Cardiac fibroblast (primary cell): ENCODE data around the gene RIBC2.

Source experiments
- DNase-seq, 2 donors: peaks; one replicate each; pipeline versions ENCODE4 v3.0.0 to v3.0.0-alpha.2; 2010; ENCODE audit warnings: low read depth in 2 of 2
- H3K4me3 ChIP-seq, 2 donors: replicated peaks in 1 of 2; 1 replicate in 1 of 2; 2 replicates in 1 of 2; pipeline ENCODE4 v1.5.1; 2011; ENCODE audit warnings: low read depth in 2 of 2, low read length in 2 of 2, mild to moderate bottlenecking in 2 of 2, moderate library complexity in 1 of 2
- TF ChIP-seq, protein P1 (sequence below): IDR thresholded peaks from one replicate; pipeline ENCODE4 v1.5.1; 2011; ENCODE audit warnings: low read depth, mild to moderate bottlenecking, low read length, inconsistent platforms

Gene RIBC2

DNA sequence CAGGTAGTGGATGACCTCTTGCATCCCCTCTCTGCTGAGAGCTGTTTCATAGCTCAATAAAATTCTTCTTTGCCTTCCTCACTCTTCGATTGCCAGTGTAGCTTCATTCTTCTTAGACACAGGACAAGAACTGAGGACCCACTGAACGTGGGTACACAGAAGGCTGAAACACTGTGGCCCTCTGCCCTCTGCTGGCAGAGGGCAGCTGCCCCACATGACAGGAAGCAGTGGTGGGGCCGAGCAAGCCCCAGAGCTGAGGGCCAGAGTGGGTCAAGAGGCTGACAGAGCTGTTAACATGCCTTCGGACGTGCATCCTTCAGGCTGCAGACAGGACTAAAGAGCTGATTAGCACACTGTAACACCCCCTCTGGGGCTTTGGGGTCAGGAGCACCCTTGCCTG lies 15.7 kb upstream of the RIBC2 start:
- TF ChIP-seq, protein P1, sequence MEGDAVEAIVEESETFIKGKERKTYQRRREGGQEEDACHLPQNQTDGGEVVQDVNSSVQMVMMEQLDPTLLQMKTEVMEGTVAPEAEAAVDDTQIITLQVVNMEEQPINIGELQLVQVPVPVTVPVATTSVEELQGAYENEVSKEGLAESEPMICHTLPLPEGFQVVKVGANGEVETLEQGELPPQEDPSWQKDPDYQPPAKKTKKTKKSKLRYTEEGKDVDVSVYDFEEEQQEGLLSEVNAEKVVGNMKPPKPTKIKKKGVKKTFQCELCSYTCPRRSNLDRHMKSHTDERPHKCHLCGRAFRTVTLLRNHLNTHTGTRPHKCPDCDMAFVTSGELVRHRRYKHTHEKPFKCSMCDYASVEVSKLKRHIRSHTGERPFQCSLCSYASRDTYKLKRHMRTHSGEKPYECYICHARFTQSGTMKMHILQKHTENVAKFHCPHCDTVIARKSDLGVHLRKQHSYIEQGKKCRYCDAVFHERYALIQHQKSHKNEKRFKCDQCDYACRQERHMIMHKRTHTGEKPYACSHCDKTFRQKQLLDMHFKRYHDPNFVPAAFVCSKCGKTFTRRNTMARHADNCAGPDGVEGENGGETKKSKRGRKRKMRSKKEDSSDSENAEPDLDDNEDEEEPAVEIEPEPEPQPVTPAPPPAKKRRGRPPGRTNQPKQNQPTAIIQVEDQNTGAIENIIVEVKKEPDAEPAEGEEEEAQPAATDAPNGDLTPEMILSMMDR: no peak
- DNase-seq: no peak
- no peak overlapping the region for H3K4me3 ChIP-seq

DNA sequence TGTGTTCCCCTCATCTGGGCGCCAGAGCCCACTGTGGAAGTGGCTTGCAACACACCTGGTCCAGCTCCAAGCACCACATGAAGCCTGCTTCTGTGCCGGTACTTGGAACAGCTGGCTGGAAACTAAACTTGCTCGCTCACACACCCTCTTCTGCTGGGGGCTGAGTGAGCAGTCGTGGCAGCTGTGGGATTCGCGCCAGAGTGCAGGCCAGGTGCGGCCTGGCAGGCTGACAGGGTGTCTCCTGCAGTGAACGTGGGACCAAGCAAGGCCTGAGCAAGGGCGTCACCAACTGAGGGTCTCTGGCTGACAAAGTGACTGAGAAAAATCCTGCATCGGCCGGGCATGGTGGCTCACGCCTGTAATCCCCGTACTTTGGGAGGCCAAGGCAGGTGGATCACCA lies 15.3 kb upstream of the RIBC2 start:
- TF ChIP-seq, protein P1: no peak
- no peak overlapping the region for H3K4me3 ChIP-seq
- DNase-seq: no peak

DNA sequence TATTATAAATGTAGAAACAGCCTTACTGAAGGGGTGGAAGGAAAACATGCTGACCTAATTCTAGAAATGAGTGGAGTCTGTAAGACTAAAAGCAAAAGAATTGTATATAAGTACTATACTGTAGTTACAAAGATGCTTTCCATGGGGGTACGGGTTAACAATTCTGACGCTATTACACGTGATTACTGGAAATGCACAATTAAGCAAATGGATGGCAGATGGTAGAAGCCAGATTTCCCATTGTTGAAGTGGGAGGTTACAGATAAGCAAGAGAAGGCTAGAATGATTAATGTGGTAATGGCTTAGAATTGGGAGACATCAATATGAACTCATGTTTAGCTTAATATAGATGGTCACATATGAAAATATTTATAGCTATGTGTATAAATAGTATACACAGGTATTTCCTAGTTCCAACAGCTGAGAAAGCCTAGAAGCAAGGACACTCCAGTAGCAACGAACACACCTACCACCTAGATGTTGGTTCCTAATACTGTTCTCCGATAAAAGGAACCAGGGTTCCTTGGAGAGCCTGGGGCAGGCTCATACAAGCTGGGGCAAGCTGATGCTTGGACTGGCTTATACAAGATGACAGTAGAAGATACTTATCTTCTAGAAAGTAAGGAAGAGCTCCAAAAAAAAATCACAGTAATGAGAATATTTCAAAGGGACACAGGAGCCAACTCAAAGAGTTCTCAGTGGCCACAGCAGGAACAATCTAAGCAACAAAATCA lies 13.6 kb upstream of the RIBC2 start:
- no peak for DNase-seq
- TF ChIP-seq, protein P1: no peak
- no peak overlapping the region for H3K4me3 ChIP-seq

DNA sequence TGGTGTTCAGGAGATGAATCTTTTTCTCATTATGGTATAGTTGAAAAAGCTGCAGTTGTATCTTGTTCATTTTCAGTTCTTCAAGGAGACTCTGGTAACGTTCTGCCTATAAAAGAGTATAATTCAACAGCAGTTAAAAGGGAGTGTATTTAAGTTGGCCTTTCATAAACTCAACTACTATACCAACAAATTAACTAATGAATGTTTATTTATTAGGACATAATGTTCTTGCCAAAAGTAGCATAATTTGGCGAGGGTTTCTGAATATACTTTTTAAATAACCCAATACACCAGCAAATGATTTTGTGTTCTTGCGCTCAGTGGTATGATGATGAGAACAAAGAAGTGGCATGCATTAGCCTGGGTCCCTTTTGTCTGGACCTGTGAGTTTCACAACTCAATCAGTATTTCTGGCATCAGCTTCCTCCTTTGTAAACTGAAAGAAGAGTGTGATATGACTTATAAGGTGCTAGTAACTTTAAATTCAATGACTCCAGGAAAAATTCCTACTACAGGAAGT lies 11.0 kb upstream of the RIBC2 start:
- DNase-seq: no peak
- TF ChIP-seq, protein P1: no peak

DNA sequence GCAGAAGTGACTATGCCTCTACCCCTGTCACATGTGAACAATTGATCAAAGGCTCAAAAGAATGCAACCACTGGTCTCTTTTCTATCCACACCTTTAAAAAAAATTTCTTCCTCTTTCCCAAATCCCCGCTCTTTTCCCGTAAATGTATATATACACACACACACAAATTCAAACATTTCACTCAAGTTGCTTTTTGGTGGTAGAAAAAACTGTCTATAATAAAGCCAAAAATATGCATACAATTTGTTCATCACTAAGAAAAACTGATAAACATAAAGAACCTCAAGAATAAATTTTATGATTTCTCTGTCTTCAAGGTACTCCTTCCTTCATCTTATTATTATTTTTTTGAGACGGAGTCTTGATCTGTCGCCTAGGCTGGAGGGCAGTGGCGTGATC lies 5.7 kb upstream of the RIBC2 start:
- no peak overlapping the region for H3K4me3 ChIP-seq
- TF ChIP-seq, protein P1: no peak
- no peak for DNase-seq

More for the DNA sequence above, 11.0 kb upstream of the RIBC2 start:
- no peak overlapping the region for H3K4me3 ChIP-seq

DNA sequence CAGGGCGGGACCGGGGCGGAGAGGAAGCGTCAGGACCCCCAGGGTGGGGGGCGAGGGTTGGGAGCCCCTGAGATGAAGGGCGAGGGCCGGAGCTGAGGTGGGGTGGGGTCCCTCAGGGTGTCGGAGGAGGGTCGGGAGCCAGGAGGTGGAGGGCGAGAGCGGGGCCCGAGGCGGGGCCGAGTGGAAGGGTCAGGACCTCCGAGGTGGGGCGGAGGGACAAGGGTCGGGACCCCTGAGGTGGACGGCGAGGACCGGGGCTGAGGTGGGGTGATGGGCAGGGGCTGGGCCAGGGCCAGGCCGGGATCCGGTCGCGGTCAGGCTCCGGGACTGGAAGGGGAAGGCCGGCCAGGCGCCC lies 503 bp upstream of the RIBC2 start:
- no peak overlapping the region for H3K4me3 ChIP-seq
- TF ChIP-seq, protein P1: no peak
- no peak for DNase-seq
